OCI-M1 (cell line): Measurements from ENCODE around the gene SLF1.
"Not testable (repeated sequence)": the region's sequence is repeated elsewhere in the genome, so short reads cannot be mapped to it uniquely, and the experiment has no call there.

Experiments used
- DNase-seq: peaks from one replicate; lab custom pipeline; 2025; lab: John Stamatoyannopoulos, UW

Gene SLF1

DNA sequence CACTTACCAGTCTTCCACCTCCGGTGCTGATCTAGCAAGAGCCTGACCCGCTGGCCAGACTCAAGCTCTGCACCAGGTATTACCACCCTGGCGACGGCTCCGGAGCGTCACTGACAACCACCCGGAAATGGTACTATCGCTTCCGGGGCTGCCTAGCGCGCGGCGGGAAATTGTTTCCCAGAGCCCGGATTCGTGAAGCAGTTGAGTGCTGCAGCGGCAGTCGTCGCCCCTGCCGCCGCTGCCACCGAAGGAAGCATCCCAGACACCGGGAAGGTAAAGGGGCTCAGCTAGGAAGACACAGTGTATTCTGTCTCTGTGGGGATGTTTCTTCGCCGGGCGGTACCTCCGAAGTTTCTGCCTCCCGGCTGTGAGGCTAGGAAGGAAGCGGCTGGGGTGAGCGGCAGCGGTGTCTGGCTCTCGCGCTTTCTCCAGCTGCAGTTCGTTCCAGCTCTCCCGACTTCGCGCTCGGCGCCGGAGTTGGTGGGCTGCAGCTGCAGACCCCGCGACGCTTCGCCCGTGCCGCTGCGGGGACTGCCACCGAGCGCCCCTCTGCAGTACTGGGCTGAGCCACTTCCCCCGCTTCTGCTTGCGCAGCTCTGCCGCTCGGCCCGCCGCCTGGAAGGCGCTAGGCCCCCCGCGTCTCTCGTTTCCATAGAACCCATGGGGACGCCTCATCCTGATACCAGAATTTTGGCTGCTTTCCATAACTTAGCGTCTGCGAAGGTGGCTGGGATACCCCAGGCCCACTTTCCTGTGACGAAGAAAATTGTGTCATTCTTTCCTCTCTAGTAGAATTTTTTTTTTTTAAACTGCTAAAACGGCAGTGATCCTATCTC is at the start of gene SLF1, which contains the start of gene KIAA0825:
Gene SLF1 (plus strand): TSS at position 177 of the 836 bp plus-strand sequence. CDS start 10,142 bp downstream, outside the sequence.
Gene KIAA0825 (minus strand): TSS at position 112 of the 836 bp plus-strand sequence. CDS start 81,478 bp downstream, outside the sequence.
- peak; percentile 93 for DNase-seq

DNA sequence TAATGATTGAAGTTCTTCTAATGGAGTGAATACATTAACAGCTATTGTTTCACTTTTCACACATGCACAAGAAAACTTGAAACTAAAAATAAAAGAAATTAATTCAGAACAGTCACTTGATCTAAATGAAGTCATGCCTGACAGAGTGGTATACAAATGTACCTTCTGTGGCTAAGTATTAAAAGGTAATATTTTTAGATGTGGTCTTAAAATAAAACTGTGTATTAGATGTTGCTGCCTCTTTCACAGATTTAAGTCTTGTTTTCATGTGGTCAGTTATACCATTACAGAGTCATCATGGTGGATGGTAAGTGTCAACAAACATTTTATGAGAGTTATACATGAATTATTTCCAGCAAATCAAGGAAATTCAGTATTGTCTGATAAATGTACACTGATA is 47.1 kb upstream of the SLF1 start:
- DNase-seq, result no peak

DNA sequence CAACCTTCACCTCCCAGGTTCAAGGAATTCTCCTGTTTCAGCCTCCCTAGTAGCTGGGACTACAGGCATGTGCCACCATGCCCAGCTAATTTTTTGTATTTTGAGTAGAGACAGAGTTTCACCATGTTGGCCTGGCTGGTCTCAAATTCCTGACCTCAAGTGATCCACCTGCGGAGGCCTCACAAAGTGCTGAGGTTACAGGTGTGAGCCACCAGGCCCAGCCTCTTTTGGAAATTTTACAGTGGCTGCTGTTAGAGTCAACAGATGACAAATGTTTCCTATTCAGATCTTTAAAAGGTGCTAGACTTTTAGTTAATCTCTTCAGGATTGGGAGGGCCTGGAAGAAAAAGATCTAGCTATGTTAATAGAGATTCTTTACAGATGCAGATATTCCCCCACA is 45.1 kb upstream of the SLF1 start:
- DNase-seq, result not testable (repeated sequence)

DNA sequence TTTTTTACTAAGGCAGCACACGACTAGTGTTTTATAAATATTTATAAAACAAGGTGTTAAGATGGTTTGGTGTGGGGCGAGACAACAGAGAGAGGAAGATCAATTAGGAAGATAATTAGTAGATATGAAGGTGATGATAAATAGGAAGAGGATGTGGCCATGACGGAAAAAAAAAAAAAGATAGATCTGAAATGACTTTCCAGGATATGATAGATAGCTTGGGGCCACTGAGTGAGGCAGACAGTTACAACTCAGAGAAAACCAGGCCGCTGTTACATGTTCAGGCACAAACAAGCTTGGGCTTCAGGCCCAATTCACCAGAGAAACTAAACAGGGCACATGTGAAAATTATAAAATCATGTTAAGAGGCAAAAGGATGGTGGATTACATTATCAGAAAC is 43.3 kb upstream of the SLF1 start:
- DNase-seq, result no peak

DNA sequence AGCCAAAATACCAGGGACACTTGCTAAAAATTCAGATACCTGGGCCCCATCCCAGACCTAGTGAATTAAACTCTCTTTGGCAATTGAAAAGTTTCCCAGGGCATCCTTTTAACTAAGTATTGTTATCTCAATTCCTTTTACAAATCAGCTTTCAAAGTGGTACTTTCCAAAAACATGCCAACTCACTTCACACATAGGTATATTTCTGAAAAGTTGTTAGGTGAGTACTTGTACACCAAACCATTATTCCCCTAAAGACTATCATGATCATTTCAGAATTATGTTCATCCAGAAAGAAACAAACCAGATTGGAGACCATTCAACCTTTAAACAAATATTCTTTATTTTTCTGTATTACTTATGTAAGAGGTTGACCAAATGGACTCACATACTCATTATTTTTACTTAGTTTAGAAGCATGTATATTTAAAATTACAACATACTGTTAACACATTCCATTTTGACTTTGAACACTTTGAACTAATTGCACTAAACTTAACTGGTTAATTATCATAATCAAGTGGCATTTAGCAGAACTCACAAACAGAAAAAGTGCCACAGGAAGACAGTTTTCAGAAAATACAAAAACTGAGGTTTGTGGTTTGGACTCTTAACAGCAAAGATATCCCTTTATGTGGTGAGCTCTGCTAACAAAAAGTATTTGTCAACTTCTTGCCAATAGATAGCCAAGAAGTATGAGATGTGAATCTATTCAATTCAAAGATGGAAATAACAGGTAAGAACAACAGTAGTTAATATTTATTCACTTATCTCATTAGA is 40.8 kb upstream of the SLF1 start:
- DNase-seq, result peak; percentile 21

DNA sequence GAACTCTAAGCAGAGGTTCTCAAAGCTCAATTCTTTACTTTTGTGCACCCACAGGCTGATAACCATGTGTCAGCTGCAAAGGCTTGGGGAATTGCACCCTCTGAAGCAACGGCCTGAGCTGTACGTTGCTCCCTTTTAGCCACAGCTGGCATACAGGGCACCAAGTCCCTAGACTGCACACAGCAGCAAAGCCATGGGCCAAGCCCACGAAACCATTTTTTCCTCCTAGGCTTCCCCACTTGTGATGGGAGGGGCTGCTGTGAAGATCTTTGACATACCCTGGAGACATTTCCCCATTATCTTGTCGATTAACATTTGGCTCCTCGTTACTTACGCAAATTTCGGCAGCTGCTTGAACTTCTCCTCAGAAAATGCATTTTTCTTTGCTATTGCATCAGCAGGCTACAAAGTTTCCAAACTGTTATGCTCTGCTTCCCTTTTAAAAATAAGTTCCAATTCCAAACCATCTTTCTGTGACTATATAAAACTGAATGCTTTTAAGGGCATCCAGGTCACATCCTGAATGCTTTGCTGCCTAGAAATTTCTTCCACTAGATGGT is 23.1 kb upstream of the SLF1 start:
- DNase-seq, result no peak

DNA sequence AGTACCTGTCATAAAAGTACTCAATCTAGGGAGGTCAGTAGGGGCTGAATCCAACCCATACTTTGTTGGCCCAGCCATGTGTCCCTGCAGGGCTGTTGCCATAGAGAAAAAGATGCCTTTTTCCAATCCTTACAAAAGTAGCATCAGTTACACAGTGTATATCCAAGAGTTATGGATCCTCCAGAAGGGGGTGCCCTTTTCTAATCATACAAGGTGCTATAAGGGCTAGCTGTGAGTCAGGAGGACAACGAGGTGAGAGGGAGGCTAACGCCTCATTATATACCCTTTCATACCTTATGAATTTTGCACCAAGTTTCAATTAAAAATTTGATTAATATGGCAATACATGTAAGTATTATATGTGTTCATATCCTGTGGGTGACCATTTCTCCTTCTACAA is 4.9 kb upstream of the SLF1 start:
- DNase-seq, result peak; percentile 59

DNA sequence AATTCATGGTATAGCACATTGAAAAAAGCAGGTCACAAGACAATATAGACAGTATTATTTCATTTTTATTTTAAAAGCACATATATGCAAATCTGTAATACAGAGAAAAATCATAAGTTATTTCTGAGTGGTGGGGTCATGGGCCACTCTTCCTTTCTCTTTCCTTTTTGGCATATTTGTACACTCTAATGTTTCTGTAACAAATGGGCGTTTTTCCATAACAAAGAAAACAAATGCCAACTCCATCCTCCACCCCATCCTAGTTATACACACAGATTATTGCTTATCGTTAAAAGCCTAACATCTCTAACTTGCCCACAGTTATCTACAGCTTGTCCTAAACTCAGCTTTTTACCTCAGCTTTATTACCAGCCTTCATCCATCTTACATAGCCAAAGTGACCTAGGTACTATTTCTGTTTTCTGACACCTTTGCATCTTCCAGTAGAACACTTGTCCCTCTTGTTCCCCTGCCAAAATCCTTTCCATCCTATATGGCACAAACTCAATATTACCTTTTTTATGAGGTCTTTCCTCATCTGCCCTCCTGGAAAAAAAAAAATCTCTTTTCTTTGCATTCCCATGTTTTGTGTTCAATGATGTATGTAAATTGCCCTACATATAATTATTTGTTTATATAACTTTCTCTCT is 4.2 kb upstream of the SLF1 start:
- DNase-seq, result no peak

DNA sequence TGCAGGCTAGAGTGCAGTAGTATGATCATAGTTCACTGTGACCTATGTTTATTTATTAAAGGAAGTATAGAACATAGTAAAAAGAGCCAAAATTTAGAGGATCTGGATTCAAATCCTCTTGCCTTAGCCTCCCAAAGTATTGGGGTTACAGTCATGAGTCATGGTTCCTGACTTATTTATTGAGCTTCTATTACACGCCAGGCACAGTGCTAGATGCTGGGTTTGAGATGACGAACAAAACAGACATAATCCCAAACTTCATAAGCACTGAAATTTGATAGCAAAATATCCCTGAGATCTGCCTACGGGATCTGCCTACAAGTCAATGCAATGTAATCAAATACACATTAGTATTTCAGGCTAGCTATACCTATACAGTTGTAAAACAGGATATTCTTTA is 2.6 kb upstream of the SLF1 start:
- DNase-seq, result no peak

DNA sequence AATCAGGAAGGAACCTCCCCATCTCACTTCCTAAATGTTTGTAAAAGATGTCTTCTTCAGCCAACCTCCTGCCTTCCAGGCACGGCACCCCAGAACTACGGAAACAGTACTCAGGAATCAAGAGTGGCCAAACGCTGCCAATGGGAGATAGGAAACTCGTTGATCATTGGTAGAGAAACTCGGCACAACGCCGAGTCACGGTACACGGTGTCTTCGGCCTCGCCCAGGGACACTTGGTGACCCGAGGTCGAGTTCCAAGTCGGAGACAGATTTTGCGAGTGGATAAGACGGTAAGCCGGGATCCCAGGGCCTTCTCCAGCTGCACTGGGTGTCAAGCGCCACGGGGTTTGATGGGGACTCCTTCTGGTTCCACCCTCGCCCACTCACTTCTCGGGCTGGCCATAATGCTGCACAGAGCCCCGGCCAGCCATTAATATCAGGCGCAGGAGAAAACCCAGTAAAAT is 408 bp upstream of the SLF1 start:
- DNase-seq, result peak; percentile 81

DNA sequence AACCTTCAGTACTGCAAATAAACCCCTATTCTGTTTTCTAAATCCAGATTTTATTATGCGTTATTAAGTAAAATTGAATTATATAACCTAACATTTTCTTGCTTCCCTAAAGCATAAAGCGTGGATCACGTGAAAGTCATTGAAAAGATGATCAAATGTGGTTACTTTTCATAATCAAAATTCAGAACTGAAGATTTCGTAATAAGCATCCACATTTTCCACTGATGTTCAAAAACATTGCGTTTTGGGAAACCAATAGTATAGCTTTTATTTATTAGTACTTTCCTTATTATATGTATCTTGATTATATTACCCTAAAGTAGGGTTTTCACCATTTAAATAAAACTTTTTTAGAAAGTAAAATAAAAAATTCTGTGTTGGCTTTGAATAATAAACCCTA is 1.8 kb downstream of the SLF1 start:
- no peak for DNase-seq

DNA sequence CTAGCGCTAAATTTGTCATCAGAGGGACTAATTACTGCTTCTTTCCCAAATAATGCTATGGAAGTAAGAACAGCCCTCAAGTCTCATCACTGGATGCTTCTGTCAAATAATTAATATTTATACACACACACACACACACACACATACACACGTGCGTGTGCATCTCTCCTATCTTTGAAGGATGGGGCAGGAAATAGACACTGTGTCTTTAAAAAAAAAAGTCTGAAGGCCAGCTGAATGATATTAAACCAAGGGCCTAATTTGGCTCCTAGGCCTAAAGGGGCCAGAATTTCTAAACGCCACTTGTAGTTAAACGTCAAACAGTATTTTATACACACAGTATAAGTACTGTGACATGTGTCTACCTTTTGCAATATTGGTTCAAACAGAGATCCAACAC is 3.3 kb downstream of the SLF1 start:
- DNase-seq, result peak; percentile 10

DNA sequence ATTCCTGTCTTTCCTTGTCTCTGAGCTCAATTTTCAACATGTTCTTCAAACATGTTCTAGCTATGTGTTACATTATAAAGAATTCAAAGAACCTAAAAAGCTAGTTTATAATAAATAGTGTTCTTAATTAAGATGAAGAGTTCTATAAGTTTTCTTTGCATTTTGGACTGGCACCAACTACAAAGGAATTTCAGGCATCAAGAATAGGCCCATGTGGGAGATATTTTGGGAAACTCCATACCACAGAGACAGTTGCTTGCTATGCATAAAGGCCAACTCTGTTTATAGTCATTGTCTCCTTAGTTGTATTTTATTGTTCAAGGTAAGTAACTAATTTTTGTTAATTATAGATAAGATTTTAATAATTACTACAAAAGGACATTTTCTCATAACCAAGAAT is 4.5 kb downstream of the SLF1 start:
- no peak for DNase-seq

DNA sequence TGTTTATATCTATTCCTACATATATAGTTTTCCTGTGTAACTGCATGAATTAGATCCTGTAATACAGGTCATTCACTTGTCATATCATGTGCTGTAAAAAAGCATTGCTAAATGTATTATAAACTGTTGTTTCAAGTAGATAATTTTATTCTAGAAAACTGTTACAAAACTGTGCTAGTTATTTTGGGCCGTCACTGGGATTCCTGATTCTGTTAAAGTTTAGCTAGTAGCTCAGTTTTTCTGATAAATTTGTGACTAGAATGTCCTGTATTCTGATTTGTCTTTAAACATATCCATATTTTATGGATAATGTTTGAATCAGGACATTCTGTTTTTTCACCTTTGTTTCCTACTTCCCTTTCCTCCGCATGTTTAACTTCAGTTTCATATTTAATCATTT is 5.4 kb downstream of the SLF1 start:
- DNase-seq, result no peak

DNA sequence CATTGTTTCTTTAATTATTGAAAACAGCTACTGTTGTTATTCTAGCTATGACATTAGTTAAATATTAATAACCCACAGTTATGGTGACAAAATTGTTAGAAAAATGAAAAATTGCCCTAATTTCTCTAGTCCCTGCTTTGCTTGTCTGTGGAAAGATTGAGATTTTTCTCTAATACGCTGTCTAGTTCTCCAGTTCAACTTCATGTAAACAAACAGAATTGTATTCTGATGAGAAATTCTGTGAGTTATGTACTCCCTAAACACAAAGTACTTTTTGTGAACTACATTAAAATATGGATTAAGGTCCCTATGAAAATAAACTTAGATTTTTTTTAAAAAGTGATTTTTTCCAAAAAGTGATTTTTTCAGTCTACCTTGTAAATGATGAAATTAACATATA is 8.7 kb downstream of the SLF1 start:
- DNase-seq, result no peak

DNA sequence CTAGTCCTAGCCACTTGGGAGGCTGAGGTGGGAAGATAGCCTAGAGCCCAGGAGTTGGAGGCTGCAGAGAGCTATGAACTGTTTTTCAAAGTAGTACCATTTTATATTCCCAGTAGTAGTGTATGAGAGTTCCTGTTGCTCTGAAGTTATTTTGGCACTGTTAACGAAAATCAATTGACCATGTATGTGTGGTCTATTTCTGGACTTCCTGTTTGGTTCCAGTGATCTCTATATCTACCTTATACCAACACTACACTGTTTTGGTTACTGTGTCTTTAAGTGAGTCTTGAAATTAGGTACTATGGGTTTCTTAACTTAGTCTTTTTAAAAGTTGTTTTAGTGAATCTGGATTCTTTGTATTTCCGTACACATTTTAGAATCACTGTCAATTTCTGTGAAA is 13.6 kb downstream of the SLF1 start:
- DNase-seq, result no peak

DNA sequence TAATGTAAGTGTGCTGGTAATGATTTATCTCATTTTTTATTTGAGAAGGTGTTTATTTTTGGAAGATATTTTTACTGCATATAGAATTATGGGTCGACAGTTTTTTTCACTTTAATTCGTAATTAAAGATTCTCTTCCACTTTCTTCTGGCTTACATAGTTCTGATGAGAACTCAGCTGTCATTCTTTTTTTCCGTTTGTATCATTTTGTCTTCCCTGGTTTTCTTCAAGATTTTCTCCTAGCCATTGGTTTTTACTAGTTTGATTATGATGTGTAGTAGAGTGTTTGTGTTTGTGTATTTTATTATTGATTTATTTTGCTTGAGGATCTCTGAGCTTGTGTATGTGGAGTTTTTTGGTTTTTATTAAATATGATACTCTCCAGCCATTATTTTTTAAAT is 21.7 kb downstream of the SLF1 start:
- no peak for DNase-seq

DNA sequence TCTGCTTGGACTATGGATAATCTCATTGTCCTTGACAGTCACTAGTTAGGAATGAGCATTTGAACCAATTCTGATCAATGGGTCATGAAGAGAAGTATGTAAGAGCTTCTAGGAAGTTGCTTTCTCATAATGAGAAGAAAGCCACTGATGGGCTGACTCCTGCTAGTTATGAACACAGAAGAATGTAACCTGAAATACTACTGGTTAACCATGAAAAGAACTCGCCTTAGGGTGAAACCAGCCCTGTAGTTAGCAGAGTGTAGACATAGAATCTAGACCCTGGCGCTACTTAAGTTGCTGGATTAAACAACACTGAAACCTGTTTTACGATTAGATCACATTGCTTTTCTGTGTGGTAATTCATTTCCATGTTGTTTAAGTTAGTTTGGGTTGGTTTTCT is 26.6 kb downstream of the SLF1 start:
- DNase-seq, result no peak

DNA sequence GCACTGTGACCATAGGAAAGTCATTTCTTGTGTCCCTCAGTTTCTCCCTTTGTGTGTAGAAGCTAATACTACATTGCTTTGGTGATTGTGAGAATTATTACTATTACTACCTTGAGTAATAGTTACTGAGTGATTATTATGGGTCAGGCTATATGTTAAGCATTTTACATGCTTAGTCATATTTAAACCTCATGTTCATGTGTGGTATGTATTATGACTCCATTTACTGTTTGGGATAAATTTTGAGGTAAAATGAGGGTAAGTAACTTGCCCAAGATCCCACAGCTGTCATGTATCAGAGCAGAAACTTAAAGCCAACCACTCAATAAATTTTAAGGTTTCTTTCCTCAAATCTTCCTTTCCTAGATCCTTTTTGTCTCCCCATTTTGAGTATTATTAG is 28.3 kb downstream of the SLF1 start:
- DNase-seq, result no peak

DNA sequence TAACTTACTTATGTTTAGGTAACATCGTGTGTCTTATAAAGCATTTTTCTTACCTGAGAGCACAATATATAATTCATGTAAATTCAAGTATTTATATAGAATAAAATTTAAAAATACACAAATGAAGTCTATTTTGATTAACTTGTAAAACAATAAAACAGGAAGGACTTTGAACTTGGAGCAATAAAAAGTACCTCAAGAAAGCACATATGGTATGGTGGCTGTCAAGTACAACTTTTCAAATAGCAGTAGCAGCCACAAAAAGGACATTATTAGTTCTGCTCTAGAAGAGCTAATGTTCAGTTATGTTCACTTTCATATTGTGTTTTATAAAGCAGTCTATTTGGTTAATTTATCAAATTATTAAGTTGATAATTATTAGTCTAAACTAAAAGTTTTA is 31.4 kb downstream of the SLF1 start:
- no peak for DNase-seq

DNA sequence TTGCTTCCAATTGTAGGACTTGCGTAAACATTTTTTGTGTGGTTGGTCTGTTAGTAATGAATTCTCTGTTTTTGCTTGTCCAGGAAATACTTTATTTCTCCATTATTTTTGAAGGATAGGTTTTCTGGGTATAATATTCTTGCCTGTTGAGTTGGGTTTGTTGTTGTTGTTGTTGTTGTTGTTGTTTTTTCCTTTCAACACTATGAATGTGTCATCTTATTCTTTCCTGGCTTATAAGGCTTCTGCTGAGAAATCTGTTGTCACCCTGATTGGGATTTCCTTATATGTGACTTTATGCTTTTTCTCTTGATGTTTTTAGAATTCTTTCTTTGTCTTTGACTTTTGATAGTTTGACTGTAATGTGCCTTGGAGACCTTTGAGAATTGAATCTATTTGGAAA is 39.8 kb downstream of the SLF1 start:
- DNase-seq, result no peak

DNA sequence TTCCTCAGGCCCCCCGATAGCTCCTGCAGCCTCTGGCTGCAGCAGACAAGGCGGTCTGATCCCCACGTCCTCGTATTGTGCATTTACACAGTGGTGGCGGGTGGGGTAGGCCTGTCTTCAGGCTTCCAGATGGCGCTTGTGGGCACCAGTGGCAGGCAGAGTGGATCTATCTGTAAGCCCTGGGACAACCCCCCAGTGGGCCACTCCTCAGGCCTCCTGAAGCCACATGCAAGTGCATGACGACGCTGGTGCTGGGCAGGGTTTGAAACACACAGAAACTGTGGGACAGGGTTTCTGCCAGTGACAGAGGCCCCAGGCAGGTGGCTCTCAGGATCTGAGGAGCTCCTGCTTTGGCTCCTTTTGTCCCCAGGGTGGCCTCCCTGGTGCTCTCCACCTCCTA is 42.0 kb downstream of the SLF1 start:
- DNase-seq, result no peak
